ENCODE results near the gene AFG3L2.

Gene AFG3L2

GRCh38 chr18:12305930-12306629, 70.9 kb downstream of the AFG3L2 start:
- TF ChIP-seq CTCF (IDR thresholded peaks at IDR 0.05; ENCODE audit: low read length) (no peak), EZH2 (IDR thresholded peaks at IDR 0.05; ENCODE audit: borderline replicate concordance, low read length) (no peak)
- Histone ChIP-seq H3K4me3 (ENCODE audit: low read depth, low read length, poor library complexity, severe bottlenecking) (no peak overlapping the region), H3K4me1 (ENCODE audit: insufficient read depth, low read length, severe bottlenecking) (no peaks in the 10 kb centered on the region), H3K9ac (ENCODE audit: low read length) (no peak overlapping the region), H3K9me2 (ENCODE audit: low read depth, low read length) (no peaks in the 10 kb centered on the region), H3K27ac (ENCODE audit: low read depth, low read length, poor library complexity, severe bottlenecking) (no peak overlapping the region), H3K27me3 (ENCODE audit: insufficient read depth, low read length) (peaks cover 13% of the 10 kb centered on the region; the same call in 1 of the 2 replicates), H2AFZ (ENCODE audit: low read length) (no peak overlapping the region), H4K20me1 (ENCODE audit: insufficient read depth, low read length) (no peaks in the 10 kb centered on the region), H3K4me2 (ENCODE audit: low read length) (no peak overlapping the region), H3K9me3 (ENCODE audit: low read length) (no peaks in the 10 kb centered on the region), H3K79me2 (ENCODE audit: insufficient read depth, low read length) (no peaks in the 10 kb centered on the region), H3K36me3 (ENCODE audit: insufficient read depth, low read length) (no peaks in the 10 kb centered on the region), H3F3A (ENCODE audit: insufficient read depth, low read length) (no peaks in the 10 kb centered on the region)

GRCh38 chr18:12305211-12305610, 71.8 kb downstream of the AFG3L2 start:
- H3K9me3 ChIP-seq (ENCODE audit: low read length): no peaks in the 10 kb centered on the region
- no peaks in the 10 kb centered on the region for H4K20me1 ChIP-seq (ENCODE audit: insufficient read depth, low read length)
- H3K36me3 ChIP-seq (ENCODE audit: insufficient read depth, low read length): no peaks in the 10 kb centered on the region
- H2AFZ ChIP-seq (ENCODE audit: low read length): no peak overlapping the region
- no peak overlapping the region for H3K9ac ChIP-seq (ENCODE audit: low read length)
- H3K27ac ChIP-seq (ENCODE audit: low read depth, low read length, poor library complexity, severe bottlenecking): no peak overlapping the region
- H3K27me3 ChIP-seq (ENCODE audit: insufficient read depth, low read length): peaks cover 13% of the 10 kb centered on the region; the same call in 1 of the 2 replicates
- H3K79me2 ChIP-seq (ENCODE audit: insufficient read depth, low read length): no peaks in the 10 kb centered on the region
- H3K4me1 ChIP-seq (ENCODE audit: insufficient read depth, low read length, severe bottlenecking): no peaks in the 10 kb centered on the region
- H3K4me3 ChIP-seq (ENCODE audit: low read depth, low read length, poor library complexity, severe bottlenecking): no peak overlapping the region
- H3K4me2 ChIP-seq (ENCODE audit: low read length): no peak overlapping the region
- H3F3A ChIP-seq (ENCODE audit: insufficient read depth, low read length): no peaks in the 10 kb centered on the region
- TF ChIP-seq EZH2 (IDR thresholded peaks at IDR 0.05; ENCODE audit: borderline replicate concordance, low read length): no peak
- no peak for TF ChIP-seq CTCF (IDR thresholded peaks at IDR 0.05; ENCODE audit: low read length)
- no peaks in the 10 kb centered on the region for H3K9me2 ChIP-seq (ENCODE audit: low read depth, low read length)

- H2AFZ ChIP-seq (ENCODE audit: low read length): no peak overlapping the region
- no peak for TF ChIP-seq CTCF (IDR thresholded peaks at IDR 0.05; ENCODE audit: low read length)
- no peak for TF ChIP-seq EZH2 (IDR thresholded peaks at IDR 0.05; ENCODE audit: borderline replicate concordance, low read length)
- H3F3A ChIP-seq (ENCODE audit: insufficient read depth, low read length): no peaks in the 10 kb centered on the region
- no peaks in the 10 kb centered on the region for H3K4me1 ChIP-seq (ENCODE audit: insufficient read depth, low read length, severe bottlenecking)
- H3K9me2 ChIP-seq (ENCODE audit: low read depth, low read length): no peaks in the 10 kb centered on the region
- no peak overlapping the region for H3K4me3 ChIP-seq (ENCODE audit: low read depth, low read length, poor library complexity, severe bottlenecking)
- H3K9me3 ChIP-seq (ENCODE audit: low read length): no peaks in the 10 kb centered on the region
- H3K27ac ChIP-seq (ENCODE audit: low read depth, low read length, poor library complexity, severe bottlenecking): no peak overlapping the region
- no peak overlapping the region for H3K4me2 ChIP-seq (ENCODE audit: low read length)
- H3K79me2 ChIP-seq (ENCODE audit: insufficient read depth, low read length): no peaks in the 10 kb centered on the region
- H3K9ac ChIP-seq (ENCODE audit: low read length): no peak overlapping the region
- peaks cover 14% of the 10 kb centered on the region for H3K27me3 ChIP-seq (ENCODE audit: insufficient read depth, low read length)
- no peaks in the 10 kb centered on the region for H4K20me1 ChIP-seq (ENCODE audit: insufficient read depth, low read length)
- no peaks in the 10 kb centered on the region for H3K36me3 ChIP-seq (ENCODE audit: insufficient read depth, low read length)
Measured at GRCh38 chr18:12304351-12305210, 72.4 kb downstream of the AFG3L2 start.

Data from OCI-LY1 (cell line).